Motor neuron (in vitro differentiated cells): ENCODE results near the gene ATXN7L1. TPM values are rescaled to one million over a fixed set of nuclear protein-coding genes. Genes with fewer than 3 reads are reported as not detected.

Experiments
- ATAC-seq, 8 experiments: fragments of 200-7000 bp; cut with Tn5 transposase; replicated peaks in 6 of 8; 2 replicates each; pipeline ENCODE4 v1.8.0; 2021; ENCODE audit warnings: mild to moderate bottlenecking in 8 of 8, moderate library complexity in 8 of 8
- H3K27ac ChIP-seq, 2 donors: fragments of 250-450 bp; sonication (Bioruptor Pico); 2 replicates each; pipeline ENCODE4 v1.9.0; 2021; ENCODE audit warnings: antibody characterized with exemption in 2 of 2, mild to moderate bottlenecking in 2 of 2, moderate library complexity in 1 of 2
- H3K4me1 ChIP-seq, 2 donors: fragments of 250-450 bp; sonication (Bioruptor Pico); replicated peaks in 1 of 2; 2 replicates each; pipeline ENCODE4 v1.6.1; 2021; ENCODE audit warnings: antibody characterized with exemption in 2 of 2, mild to moderate bottlenecking in 2 of 2, moderate library complexity in 1 of 2
- H3K4me3 ChIP-seq, 5 donors: fragments of 250-450 bp; sonication (Bioruptor Pico); 2 replicates each; pipeline ENCODE4 v1.9.0; 2021; ENCODE audit warnings: antibody characterized with exemption in 5 of 5, mild to moderate bottlenecking in 5 of 5, moderate library complexity in 4 of 5
- WGBS, 10 experiments: fragments of 450-650 bp; shearing (Covaris generic); methylation state at CpG; one replicate each; pipeline ENCODE4 v1.0.0; 2022; 5-methylcytosine and 5-hydroxymethylcytosine counted together
- in situ Hi-C, 9 experiments: fragments of 400-800 bp; cut with MboI; loops; one replicate each; pipeline ENCODE4 v1.15.0; 2021; ENCODE audit warnings: low sequenced_read_pairs in 9 of 9, low pct_unique_long_range_greater_than_20kb in 2 of 9; ENCODE audit not compliant: unreplicated experiment in 9 of 9
- total RNA-seq, 8 experiments: library from RNA; unstranded; fragments of 300-600 nt; gene quantifications; 2 replicates each; pipeline versions ENCODE4 v1.2.3 to v1.2.4, GENCODE V29; 2022

The ATXN7L1 gene
- total RNA-seq, 8 experiments from 2014 or later, result 6.5 to 23.7 (median 10.6) TPM

- 0 to 100% (median 60%) methylated on average over 1 to 8 of the region's 8 CpGs for WGBS, 10 experiments
- in situ Hi-C loops, result no loop called here
- peak in 5 of 8 experiments; percentile 49 to 88 (median 80) for ATAC-seq
- Histone ChIP-seq H3K4me1 (peaks cover 0 to 2% of the 10 kb centered on the region in 2 donors), H3K4me3 (no peak overlapping the region), H3K27ac (no peak overlapping the region)
Observed at GRCh38 chr7:105905910-105906568, 29.6 kb upstream of the ATXN7L1 start.

GRCh38 chr7:105905209-105905909, 29.0 kb upstream of the ATXN7L1 start:
- WGBS, 10 experiments, result 0 to 69% (median 32%) methylated on average over 3 to 11 of the region's 11 CpGs
- in situ Hi-C loops, result no loop called here
- peaks cover 0 to 2% of the 10 kb centered on the region in 2 donors for H3K4me1 ChIP-seq
- peak in 6 of 8 experiments; percentile 33 to 91 (median 54) for ATAC-seq
- no peak overlapping the region for H3K27ac ChIP-seq
- no peak overlapping the region for H3K4me3 ChIP-seq

GRCh38 chr7:105904064-105904463, 27.7 kb upstream of the ATXN7L1 start:
- H3K27ac ChIP-seq, result no peak overlapping the region
- ATAC-seq, result no peak
- in situ Hi-C loops, result no loop called here
- WGBS, 10 experiments, result 67 to 100% (median 77%) methylated on average over 1 of the region's 1 CpG; no CpG with 5 or more reads in 6 of the 10 experiments
- peaks cover 0 to 2% of the 10 kb centered on the region in 2 donors for H3K4me1 ChIP-seq
- H3K4me3 ChIP-seq, result no peak overlapping the region

- 81 to 100% (median 95%) methylated on average over 1 to 6 of the region's 6 CpGs; no CpG with 5 or more reads in 1 of the 10 experiments for WGBS, 10 experiments
- in situ Hi-C loops, result no loop called here
Observed at GRCh38 chr7:105902325-105902911, 26.0 kb upstream of the ATXN7L1 start.

GRCh38 chr7:105897999-105898398, 21.6 kb upstream of the ATXN7L1 start:
- ATAC-seq, result no peak
- Histone ChIP-seq H3K27ac (no peak overlapping the region), H3K4me1 (no peaks in the 10 kb centered on the region), H3K4me3 (no peak overlapping the region)
- 10 to 100% (median 85%) methylated on average over 1 to 3 of the region's 3 CpGs for WGBS, 10 experiments
- in situ Hi-C loops, result loop anchor here in 1 of 9 experiments (25.0 kb wide), 1 partner anchor 114 kb away; no protein-coding TSS in a partner anchor

More at GRCh38 chr7:105902325-105902911, 26.0 kb upstream of the ATXN7L1 start:
- H3K4me3 ChIP-seq, result no peak overlapping the region
- H3K4me1 ChIP-seq, result peaks cover 0 to 2% of the 10 kb centered on the region in 2 donors
- H3K27ac ChIP-seq, result no peak overlapping the region
- no peak for ATAC-seq

- peak in 4 of 8 experiments; percentile 25 to 90 (median 39) for ATAC-seq
- H3K27ac ChIP-seq, result no peak overlapping the region
- no peaks in the 10 kb centered on the region for H3K4me1 ChIP-seq
- in situ Hi-C loops, result loop anchor here in 1 of 9 experiments (25.0 kb wide), 1 partner anchor 116 kb away; no protein-coding TSS in a partner anchor
- H3K4me3 ChIP-seq, result no peak overlapping the region
- 60 to 100% (median 82%) methylated on average over 1 of the region's 1 CpG; no CpG with 5 or more reads in 4 of the 10 experiments for WGBS, 10 experiments
Observed at GRCh38 chr7:105896407-105896911, 20.1 kb upstream of the ATXN7L1 start.

- 57 to 100% (median 83%) methylated on average over 1 to 2 of the region's 3 CpGs; no CpG with 5 or more reads in 1 of the 10 experiments for WGBS, 10 experiments
- Histone ChIP-seq H3K27ac (no peak overlapping the region), H3K4me1 (no peaks in the 10 kb centered on the region), H3K4me3 (no peak overlapping the region)
- ATAC-seq, result no peak
- in situ Hi-C loops, result loop anchor here in 1 of 9 experiments (25.0 kb wide), 1 partner anchor 118 kb away; no protein-coding TSS in a partner anchor
Observed at GRCh38 chr7:105894131-105894530, 17.7 kb upstream of the ATXN7L1 start.

- Histone ChIP-seq H3K4me3 (no peak overlapping the region), H3K4me1 (no peaks in the 10 kb centered on the region), H3K27ac (no peak overlapping the region)
- in situ Hi-C loops, result loop anchor here in 1 of 9 experiments (25.0 kb wide), 1 partner anchor 120 kb away; no protein-coding TSS in a partner anchor
- WGBS, 10 experiments, result 64 to 100% (median 95%) methylated on average over 2 of the region's 2 CpGs; no CpG with 5 or more reads in 2 of the 10 experiments
- no peak for ATAC-seq
Observed at GRCh38 chr7:105892387-105892786, 16.0 kb upstream of the ATXN7L1 start.

- Histone ChIP-seq H3K4me1 (no peaks in the 10 kb centered on the region), H3K27ac (no peak overlapping the region), H3K4me3 (no peak overlapping the region)
- ATAC-seq, result no peak
- 53 to 100% (median 85%) methylated on average over 1 to 4 of the region's 4 CpGs for WGBS, 10 experiments
- in situ Hi-C loops, result loop anchor here in 1 of 9 experiments (25.0 kb wide), 1 partner anchor 122 kb away; no protein-coding TSS in a partner anchor
Observed at GRCh38 chr7:105890290-105890997, 14.0 kb upstream of the ATXN7L1 start.

GRCh38 chr7:105887569-105888189, 11.3 kb upstream of the ATXN7L1 start:
- H3K4me3 ChIP-seq, result no peak overlapping the region
- no peaks in the 10 kb centered on the region for H3K4me1 ChIP-seq
- in situ Hi-C loops, result loop anchor here in 1 of 9 experiments (25.0 kb wide), 1 partner anchor 125 kb away; no protein-coding TSS in a partner anchor
- 50 to 100% (median 76%) methylated on average over 1 to 6 of the region's 6 CpGs; no CpG with 5 or more reads in 1 of the 10 experiments for WGBS, 10 experiments
- no peak for ATAC-seq
- H3K27ac ChIP-seq, result no peak overlapping the region

GRCh38 chr7:105886776-105887175, 10.4 kb upstream of the ATXN7L1 start:
- ATAC-seq, result peak in 1 of 8 experiments; percentile 58
- WGBS, 10 experiments, result 50 to 100% (median 100%) methylated on average over 1 to 2 of the region's 2 CpGs; no CpG with 5 or more reads in 2 of the 10 experiments
- in situ Hi-C loops, result loop anchor here in 1 of 9 experiments (25.0 kb wide), 1 partner anchor 126 kb away; no protein-coding TSS in a partner anchor

More at GRCh38 chr7:105886776-105887175, 10.4 kb upstream of the ATXN7L1 start:
- Histone ChIP-seq H3K4me1 (no peaks in the 10 kb centered on the region), H3K27ac (no peak overlapping the region), H3K4me3 (no peak overlapping the region)
